ENCODE data around the gene PSD4. TPM values are rescaled to one million over a fixed set of nuclear protein-coding genes. Genes with fewer than 3 reads are reported as not detected.

Gene PSD4
- total RNA-seq, 2 experiments from 2014 or later, result 96.5 to 101 TPM

DNA sequence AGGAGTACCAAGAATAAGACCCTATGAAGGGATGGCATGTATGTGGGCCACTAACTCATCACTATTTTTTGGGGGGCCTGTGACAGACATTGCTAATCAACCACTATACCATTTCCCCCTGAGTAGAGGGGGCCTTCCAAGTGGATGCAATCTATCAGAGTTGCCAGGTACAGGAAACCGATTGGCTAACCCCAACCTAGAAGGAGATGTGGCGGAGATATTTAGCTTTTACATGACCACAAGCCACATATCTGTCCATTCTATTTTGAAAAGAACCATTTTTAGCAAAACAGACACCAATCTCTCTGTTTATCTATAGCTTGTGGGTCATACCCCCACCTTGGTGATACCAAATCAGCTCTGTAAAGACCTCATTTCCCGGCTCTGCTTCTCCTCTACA is 53.9 kb downstream of the PSD4 start:
- intact Hi-C loops (cut with DNase I, micrococcal nuclease), result no loop called here
- Histone ChIP-seq H3K27me3 (ENCODE audit: control insufficient read depth in 1 of 2, insufficient read depth in 2 of 2, low read length in 2 of 2) (no peaks in the 10 kb centered on the region), H3K4me1 (ENCODE audit: insufficient read depth, low read length) (no peaks in the 10 kb centered on the region), H3K9me3 (ENCODE audit: control insufficient read depth in 1 of 2, insufficient read depth in 1 of 2, low read length in 2 of 2) (no peaks in the 10 kb centered on the region), H3K4me3 (ENCODE audit: low read length) (no peak overlapping the region), H3K36me3 (ENCODE audit: insufficient read depth, low read length) (no peaks in the 10 kb centered on the region), H3K27ac (ENCODE audit: low read depth in 1 of 2, low read length in 2 of 2) (no peak overlapping the region)
- H3K27me3 Mint-ChIP-seq, result no peaks in the 10 kb centered on the region
- H3K27ac Mint-ChIP-seq, result no peak overlapping the region
- H3K9me3 Mint-ChIP-seq, result no peaks in the 10 kb centered on the region
- ATAC-seq (ENCODE audit: poor library complexity) (no peak), DNase-seq (no peak)
- no peaks in the 10 kb centered on the region for H3K4me1 Mint-ChIP-seq (ENCODE audit: low read depth)
- ChIA-PET POLR2A (no interaction called here), CTCF (no interaction called here)
- no peak overlapping the region for H3K4me3 Mint-ChIP-seq
- TF ChIP-seq, protein P1, sequence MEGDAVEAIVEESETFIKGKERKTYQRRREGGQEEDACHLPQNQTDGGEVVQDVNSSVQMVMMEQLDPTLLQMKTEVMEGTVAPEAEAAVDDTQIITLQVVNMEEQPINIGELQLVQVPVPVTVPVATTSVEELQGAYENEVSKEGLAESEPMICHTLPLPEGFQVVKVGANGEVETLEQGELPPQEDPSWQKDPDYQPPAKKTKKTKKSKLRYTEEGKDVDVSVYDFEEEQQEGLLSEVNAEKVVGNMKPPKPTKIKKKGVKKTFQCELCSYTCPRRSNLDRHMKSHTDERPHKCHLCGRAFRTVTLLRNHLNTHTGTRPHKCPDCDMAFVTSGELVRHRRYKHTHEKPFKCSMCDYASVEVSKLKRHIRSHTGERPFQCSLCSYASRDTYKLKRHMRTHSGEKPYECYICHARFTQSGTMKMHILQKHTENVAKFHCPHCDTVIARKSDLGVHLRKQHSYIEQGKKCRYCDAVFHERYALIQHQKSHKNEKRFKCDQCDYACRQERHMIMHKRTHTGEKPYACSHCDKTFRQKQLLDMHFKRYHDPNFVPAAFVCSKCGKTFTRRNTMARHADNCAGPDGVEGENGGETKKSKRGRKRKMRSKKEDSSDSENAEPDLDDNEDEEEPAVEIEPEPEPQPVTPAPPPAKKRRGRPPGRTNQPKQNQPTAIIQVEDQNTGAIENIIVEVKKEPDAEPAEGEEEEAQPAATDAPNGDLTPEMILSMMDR (IDR thresholded peaks at IDR 0.05), result no peak
- H3K36me3 Mint-ChIP-seq (ENCODE audit: low read depth), result no peaks in the 10 kb centered on the region

DNA sequence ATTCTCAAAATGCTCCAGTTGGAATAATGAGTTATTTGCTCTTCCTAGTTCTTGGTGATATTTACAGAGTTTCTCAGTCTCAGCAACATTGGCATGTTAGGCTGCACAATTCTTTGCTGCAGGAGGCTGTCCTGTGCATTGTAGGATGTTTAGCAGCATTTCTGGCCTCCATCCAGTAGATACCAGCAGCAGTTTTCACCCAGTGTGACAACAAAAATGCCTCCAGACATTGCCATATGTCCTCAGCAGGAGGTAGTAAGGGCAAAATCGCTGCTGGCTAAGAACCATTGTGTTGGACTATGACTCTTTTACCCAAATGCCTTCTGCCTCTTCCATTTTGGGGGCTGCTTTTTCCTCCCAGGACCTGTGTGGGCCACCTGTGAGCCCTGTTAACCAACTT is 54.6 kb downstream of the PSD4 start:
- H3K27ac Mint-ChIP-seq, result no peak overlapping the region
- no peaks in the 10 kb centered on the region for H3K36me3 Mint-ChIP-seq (ENCODE audit: low read depth)
- H3K36me3 ChIP-seq (ENCODE audit: insufficient read depth, low read length), result no peaks in the 10 kb centered on the region
- H3K4me1 ChIP-seq (ENCODE audit: insufficient read depth, low read length), result no peaks in the 10 kb centered on the region
- ATAC-seq (ENCODE audit: poor library complexity), result no peak
- CTCF ChIA-PET, result no interaction called here
- intact Hi-C loops (cut with DNase I, micrococcal nuclease), result no loop called here
- no peak for DNase-seq
- no peaks in the 10 kb centered on the region for H3K27me3 ChIP-seq (ENCODE audit: control insufficient read depth in 1 of 2, insufficient read depth in 2 of 2, low read length in 2 of 2)
- H3K4me3 Mint-ChIP-seq, result no peak overlapping the region
- TF ChIP-seq, protein P1 (IDR thresholded peaks at IDR 0.05), result no peak
- POLR2A ChIA-PET, result no interaction called here
- no peaks in the 10 kb centered on the region for H3K4me1 Mint-ChIP-seq (ENCODE audit: low read depth)
- no peak overlapping the region for H3K4me3 ChIP-seq (ENCODE audit: low read length)
- no peaks in the 10 kb centered on the region for H3K9me3 Mint-ChIP-seq
- H3K27ac ChIP-seq (ENCODE audit: low read depth in 1 of 2, low read length in 2 of 2), result no peak overlapping the region
- H3K27me3 Mint-ChIP-seq, result no peaks in the 10 kb centered on the region
- no peaks in the 10 kb centered on the region for H3K9me3 ChIP-seq (ENCODE audit: control insufficient read depth in 1 of 2, insufficient read depth in 1 of 2, low read length in 2 of 2)

DNA sequence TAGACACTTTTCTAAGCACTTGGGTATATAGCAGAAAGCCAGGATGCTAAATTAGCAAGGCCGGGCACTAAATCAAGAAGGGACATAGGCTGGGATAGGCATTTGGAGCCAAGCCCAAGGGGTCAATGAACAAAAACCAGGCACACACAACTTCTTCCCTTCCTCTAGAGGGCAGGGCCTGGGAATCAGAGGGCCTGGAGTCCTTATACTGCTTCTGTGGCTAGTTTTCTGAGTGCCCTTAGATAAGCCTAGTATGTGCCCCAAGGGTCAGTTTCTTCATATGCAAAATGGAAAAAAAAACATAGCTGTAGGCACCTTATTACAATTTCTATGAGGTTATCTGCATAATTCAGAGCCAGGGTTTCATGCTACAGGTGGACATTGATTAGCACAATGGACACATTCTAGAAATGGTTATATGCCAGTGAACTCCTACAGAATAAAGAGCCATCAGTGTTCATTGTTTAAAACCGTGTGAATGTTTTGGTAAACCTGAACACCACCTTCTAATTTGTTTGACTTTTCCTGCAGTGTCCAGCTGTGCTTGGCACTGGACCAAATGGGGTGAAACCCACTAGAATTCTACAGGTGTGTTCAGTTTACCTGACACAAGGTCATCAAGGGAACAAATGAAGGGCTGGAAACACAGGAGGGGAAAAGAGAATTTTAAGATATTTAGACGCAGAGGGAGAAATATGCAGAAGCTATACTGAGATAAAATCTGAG is 55.4 kb downstream of the PSD4 start:
- H3K27me3 ChIP-seq (ENCODE audit: control insufficient read depth in 1 of 2, insufficient read depth in 2 of 2, low read length in 2 of 2), result no peaks in the 10 kb centered on the region
- DNase-seq (no peak), ATAC-seq (ENCODE audit: poor library complexity) (no peak)
- H3K4me1 ChIP-seq (ENCODE audit: insufficient read depth, low read length), result no peaks in the 10 kb centered on the region
- Mint-ChIP-seq H3K36me3 (ENCODE audit: low read depth) (no peaks in the 10 kb centered on the region), H3K27ac (no peak overlapping the region), H3K4me1 (ENCODE audit: low read depth) (no peaks in the 10 kb centered on the region), H3K9me3 (no peaks in the 10 kb centered on the region), H3K27me3 (no peaks in the 10 kb centered on the region), H3K4me3 (no peak overlapping the region)
- H3K4me3 ChIP-seq (ENCODE audit: low read length), result no peak overlapping the region
- CTCF ChIA-PET, result no interaction called here
- intact Hi-C loops (cut with DNase I, micrococcal nuclease), result no loop called here
- no peak overlapping the region for H3K27ac ChIP-seq (ENCODE audit: low read depth in 1 of 2, low read length in 2 of 2)
- H3K9me3 ChIP-seq (ENCODE audit: control insufficient read depth in 1 of 2, insufficient read depth in 1 of 2, low read length in 2 of 2), result no peaks in the 10 kb centered on the region
- TF ChIP-seq, protein P1 (IDR thresholded peaks at IDR 0.05), result no peak
- POLR2A ChIA-PET, result no interaction called here
- no peaks in the 10 kb centered on the region for H3K36me3 ChIP-seq (ENCODE audit: insufficient read depth, low read length)

Data from CD4-positive, alpha-beta T cell (primary cell).